Hypothalamus (tissue), 51 donors: ENCODE measurements around the gene MYOD1.

ENCODE experiments used
- DNase-seq, 51 donors: peaks; one replicate each; lab custom pipeline; 2025; lab: John Stamatoyannopoulos, UW

Gene MYOD1

GRCh38 chr11:17719028-17719937, at the start of gene MYOD1:
Gene MYOD1, plus strand, starts transcription at chr11:17719571. Its CDS starts 212 bp downstream, at chr11:17719783.
- DNase-seq = no peak

- no peak for DNase-seq
These were observed 46.9 kb upstream of the MYOD1 start for GRCh38 chr11:17672469-17672868.

GRCh38 chr11:17673951-17674350, 45.4 kb upstream of the MYOD1 start:
- DNase-seq = no peak

- DNase-seq = no peak
These were observed 36.5 kb upstream of the MYOD1 start for GRCh38 chr11:17682848-17683247.

- DNase-seq = no peak
These were observed 35.8 kb upstream of the MYOD1 start for GRCh38 chr11:17683377-17684161.

- DNase-seq = no peak
These were observed 34.8 kb upstream of the MYOD1 start for GRCh38 chr11:17684550-17684949.

- DNase-seq = no peak
These were observed 33.0 kb upstream of the MYOD1 start for GRCh38 chr11:17686231-17686980.

- no peak for DNase-seq
These were observed 31.3 kb upstream of the MYOD1 start for GRCh38 chr11:17687946-17688670.

GRCh38 chr11:17691550-17691949, 27.8 kb upstream of the MYOD1 start:
- DNase-seq = no peak

- no peak for DNase-seq
These were observed 27.4 kb upstream of the MYOD1 start for GRCh38 chr11:17691976-17692375.

- no peak for DNase-seq
These were observed 26.4 kb upstream of the MYOD1 start for GRCh38 chr11:17692931-17693330.

- no peak for DNase-seq
These were observed 25.8 kb upstream of the MYOD1 start for GRCh38 chr11:17693531-17693930.

GRCh38 chr11:17694494-17695110, 24.8 kb upstream of the MYOD1 start:
- no peak for DNase-seq

GRCh38 chr11:17695454-17696441, 23.6 kb upstream of the MYOD1 start:
- no peak for DNase-seq

GRCh38 chr11:17696741-17697140, 22.6 kb upstream of the MYOD1 start:
- DNase-seq = no peak

- DNase-seq = no peak
These were observed 22.0 kb upstream of the MYOD1 start for GRCh38 chr11:17697175-17697949.

- DNase-seq = no peak
These were observed 19.9 kb upstream of the MYOD1 start for GRCh38 chr11:17699147-17700114.
